Neural cell (in vitro differentiated cells): ENCODE results near the gene KRT7. TPM values are rescaled to one million over a fixed set of nuclear protein-coding genes. Genes with fewer than 3 reads are reported as not detected.

Source experiments
- H2AFZ ChIP-seq: fragments of 200-600, 300-800 bp; sonication (generic), shearing (Covaris generic); 2 replicates; pipeline ENCODE4 v1.6.0; 2014; ENCODE audit warnings: low read depth, mild to moderate bottlenecking, antibody characterized with exemption, low read length, moderate library complexity
- H3F3A ChIP-seq: fragments of 200-600 bp; shearing (Covaris generic); 2 replicates; pipeline ENCODE4 v1.6.1; 2016; ENCODE audit warnings: mild to moderate bottlenecking, moderate library complexity, mixed read lengths, antibody characterized with exemption, low read length; ENCODE audit not compliant: insufficient read depth, poor library complexity, severe bottlenecking
- H3K27ac ChIP-seq: fragments of 200-600, 300-800 bp; sonication (generic), shearing (Covaris generic); 2 replicates; pipeline ENCODE4 v1.5.1; 2014; ENCODE audit warnings: mild to moderate bottlenecking, low read length, moderate library complexity
- H3K27me3 ChIP-seq: fragments of 300-800, 200-600 bp; sonication (generic), shearing (Covaris generic); 2 replicates; pipeline ENCODE4 v1.6.0; 2014; ENCODE audit warnings: mild to moderate bottlenecking, low read depth, low read length, moderate library complexity; ENCODE audit not compliant: insufficient read depth
- H3K36me3 ChIP-seq: fragments of 300-800, 200-600 bp; sonication (generic), shearing (Covaris generic); 2 replicates; pipeline ENCODE4 v1.5.1; 2014; ENCODE audit warnings: mild to moderate bottlenecking, antibody characterized with exemption, low read length, moderate library complexity; ENCODE audit not compliant: insufficient read depth
- H3K4me2 ChIP-seq: fragments of 300-800, 200-600 bp; sonication (generic), shearing (Covaris generic); 2 replicates; pipeline ENCODE4 v1.6.0; 2014; ENCODE audit warnings: mild to moderate bottlenecking, low read length
- H3K4me3 ChIP-seq: fragments of 300-800, 200-600 bp; sonication (generic), shearing (Covaris generic); 2 replicates; pipeline ENCODE4 v1.5.1; 2014; ENCODE audit warnings: mild to moderate bottlenecking, low read length, moderate library complexity
- H3K79me2 ChIP-seq: fragments of 200-600 bp; shearing (Covaris generic); replicated peaks from 2 replicates; pipeline ENCODE4 v1.6.0; 2014; ENCODE audit warnings: mild to moderate bottlenecking, low read length, moderate library complexity; ENCODE audit not compliant: insufficient read depth
- H3K9ac ChIP-seq: fragments of 300-800, 200-600 bp; sonication (generic), shearing (Covaris generic); 2 replicates; pipeline ENCODE4 v1.6.1; 2016; ENCODE audit warnings: mild to moderate bottlenecking, low read length, mixed read lengths
- H3K9me2 ChIP-seq: fragments of 200-600 bp; shearing (Covaris generic); 2 replicates; pipeline ENCODE4 v1.6.1; 2016; ENCODE audit warnings: mild to moderate bottlenecking, low read length, mixed read lengths; ENCODE audit not compliant: insufficient read depth
- H3K9me3 ChIP-seq: fragments of 200-600, 300-800 bp; sonication (generic), shearing (Covaris generic); 2 replicates; pipeline ENCODE4 v1.6.1; 2016; ENCODE audit warnings: mild to moderate bottlenecking, mixed run types, low read length, moderate library complexity, mixed read lengths
- H4K20me1 ChIP-seq: fragments of 200-600 bp; shearing (Covaris generic); 2 replicates; pipeline ENCODE4 v1.6.1; 2016; ENCODE audit warnings: mild to moderate bottlenecking, mixed run types; ENCODE audit not compliant: insufficient read depth
- EP300 ChIP-seq: fragments of 450-650 bp; conservative IDR thresholded peaks from 2 replicates; pipeline ENCODE4 v1.6.1; 2014; ENCODE audit warnings: antibody characterized with exemption, mild to moderate bottlenecking, moderate library complexity; ENCODE audit not compliant: poor library complexity, severe bottlenecking
- EZH2 ChIP-seq: fragments of 200-600, 300-800 bp; shearing (Covaris generic), sonication (generic); IDR thresholded peaks from 2 replicates; pipeline ENCODE4 v1.6.1; 2014; ENCODE audit warnings: antibody characterized with exemption, low read length, borderline replicate concordance, mild to moderate bottlenecking; ENCODE audit not compliant: insufficient read depth, poor library complexity, severe bottlenecking
- MXI1 ChIP-seq: fragments of 450-650 bp; conservative IDR thresholded peaks from 2 replicates; pipeline ENCODE4 v1.6.1; 2014; ENCODE audit warnings: antibody characterized with exemption, mild to moderate bottlenecking; ENCODE audit not compliant: poor library complexity, severe bottlenecking
- POLR2AphosphoS5 ChIP-seq: IDR thresholded peaks from 2 replicates; pipeline ENCODE4 v1.6.1; 2012
- RAD21 ChIP-seq: fragments of 450-650 bp; conservative IDR thresholded peaks from 2 replicates; pipeline ENCODE4 v1.6.1; 2014; ENCODE audit warnings: antibody characterized with exemption, mild to moderate bottlenecking, moderate library complexity
- SMC3 ChIP-seq: fragments of 450-650 bp; conservative IDR thresholded peaks from 2 replicates; pipeline ENCODE4 v1.6.1; 2014; ENCODE audit warnings: antibody characterized with exemption, mild to moderate bottlenecking, moderate library complexity; ENCODE audit not compliant: poor library complexity
- TAF1 ChIP-seq: IDR thresholded peaks from 2 replicates; pipeline ENCODE4 v1.6.1; 2012; ENCODE audit warnings: low read depth
- polyA plus RNA-seq: library from polyadenylated mRNA; depleted of rRNA; stranded (reverse); fragments of >200 nt; gene quantifications from 2 replicates; pipeline ENCODE4 v1.2.3, GENCODE V29; 2014
- TF ChIP-seq, protein P1 (sequence below): fragments of 450-650 bp; IDR thresholded peaks from 2 replicates; pipeline ENCODE4 v1.5.1; 2014; ENCODE audit warnings: antibody characterized with exemption, mild to moderate bottlenecking, moderate library complexity; ENCODE audit not compliant: poor library complexity, severe bottlenecking
- TF ChIP-seq, protein P2 (sequence below): IDR thresholded peaks from 2 replicates; pipeline ENCODE4 v1.6.1; 2012; ENCODE audit warnings: borderline replicate concordance

Gene KRT7
- polyA plus RNA-seq, 1 donor from 2014 or later = not detected

DNA sequence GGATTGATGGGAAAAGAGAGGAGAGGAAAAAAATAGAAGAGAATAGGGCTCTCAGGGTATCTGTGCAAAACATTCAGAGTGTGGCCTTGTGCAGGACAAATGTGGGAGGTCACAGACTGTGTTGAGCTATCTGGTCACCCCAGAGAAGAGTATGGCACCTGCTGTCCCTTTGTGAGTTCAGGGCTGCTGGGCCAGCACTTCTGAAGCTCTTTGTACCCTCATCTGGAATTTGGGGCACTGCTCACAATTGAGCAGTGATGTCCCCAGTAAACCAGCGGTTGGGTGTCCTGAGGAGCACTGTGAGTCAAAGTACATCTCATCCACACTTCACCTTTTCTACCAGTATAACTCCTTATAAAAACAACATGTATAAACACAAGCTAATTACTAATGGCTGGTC, 60.9 kb downstream of the KRT7 start:
- Histone ChIP-seq H3K27ac (no peak overlapping the region), H3K36me3 (no peaks in the 10 kb centered on the region)

DNA sequence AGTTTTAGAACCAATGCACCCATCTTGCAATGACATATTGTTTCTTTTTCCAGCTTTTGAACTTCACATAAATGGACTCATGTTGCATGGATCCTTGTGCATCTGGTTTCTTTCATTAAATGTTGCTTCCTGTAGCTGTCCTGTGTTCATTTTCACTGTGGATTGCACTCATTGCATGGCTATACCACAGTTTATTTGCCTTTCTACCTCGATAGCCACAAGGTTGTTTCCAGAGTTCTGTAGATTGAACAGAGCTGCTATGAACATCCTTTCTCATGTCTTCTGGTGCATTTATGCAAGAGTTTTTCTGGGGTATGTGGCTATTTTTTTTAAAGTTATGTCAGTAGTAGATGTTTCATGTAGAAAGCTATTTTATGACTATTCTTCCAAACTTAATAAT, 61.8 kb downstream of the KRT7 start:
- Histone ChIP-seq H4K20me1 (no peaks in the 10 kb centered on the region), H3K4me2 (no peak overlapping the region), H3K36me3 (no peaks in the 10 kb centered on the region), H3K27ac (no peak overlapping the region), H3K9ac (no peak overlapping the region), H2AFZ (no peak overlapping the region), H3K27me3 (no peaks in the 10 kb centered on the region), H3K79me2 (no peaks in the 10 kb centered on the region), H3K9me3 (no peaks in the 10 kb centered on the region), H3F3A (no peaks in the 10 kb centered on the region), H3K9me2 (no peaks in the 10 kb centered on the region), H3K4me3 (no peak overlapping the region)
- TF ChIP-seq RAD21 = no peak
- TF ChIP-seq MXI1 = no peak
- TF ChIP-seq, protein P1, sequence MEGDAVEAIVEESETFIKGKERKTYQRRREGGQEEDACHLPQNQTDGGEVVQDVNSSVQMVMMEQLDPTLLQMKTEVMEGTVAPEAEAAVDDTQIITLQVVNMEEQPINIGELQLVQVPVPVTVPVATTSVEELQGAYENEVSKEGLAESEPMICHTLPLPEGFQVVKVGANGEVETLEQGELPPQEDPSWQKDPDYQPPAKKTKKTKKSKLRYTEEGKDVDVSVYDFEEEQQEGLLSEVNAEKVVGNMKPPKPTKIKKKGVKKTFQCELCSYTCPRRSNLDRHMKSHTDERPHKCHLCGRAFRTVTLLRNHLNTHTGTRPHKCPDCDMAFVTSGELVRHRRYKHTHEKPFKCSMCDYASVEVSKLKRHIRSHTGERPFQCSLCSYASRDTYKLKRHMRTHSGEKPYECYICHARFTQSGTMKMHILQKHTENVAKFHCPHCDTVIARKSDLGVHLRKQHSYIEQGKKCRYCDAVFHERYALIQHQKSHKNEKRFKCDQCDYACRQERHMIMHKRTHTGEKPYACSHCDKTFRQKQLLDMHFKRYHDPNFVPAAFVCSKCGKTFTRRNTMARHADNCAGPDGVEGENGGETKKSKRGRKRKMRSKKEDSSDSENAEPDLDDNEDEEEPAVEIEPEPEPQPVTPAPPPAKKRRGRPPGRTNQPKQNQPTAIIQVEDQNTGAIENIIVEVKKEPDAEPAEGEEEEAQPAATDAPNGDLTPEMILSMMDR = no peak
- no peak for TF ChIP-seq POLR2AphosphoS5
- TF ChIP-seq, protein P2, sequence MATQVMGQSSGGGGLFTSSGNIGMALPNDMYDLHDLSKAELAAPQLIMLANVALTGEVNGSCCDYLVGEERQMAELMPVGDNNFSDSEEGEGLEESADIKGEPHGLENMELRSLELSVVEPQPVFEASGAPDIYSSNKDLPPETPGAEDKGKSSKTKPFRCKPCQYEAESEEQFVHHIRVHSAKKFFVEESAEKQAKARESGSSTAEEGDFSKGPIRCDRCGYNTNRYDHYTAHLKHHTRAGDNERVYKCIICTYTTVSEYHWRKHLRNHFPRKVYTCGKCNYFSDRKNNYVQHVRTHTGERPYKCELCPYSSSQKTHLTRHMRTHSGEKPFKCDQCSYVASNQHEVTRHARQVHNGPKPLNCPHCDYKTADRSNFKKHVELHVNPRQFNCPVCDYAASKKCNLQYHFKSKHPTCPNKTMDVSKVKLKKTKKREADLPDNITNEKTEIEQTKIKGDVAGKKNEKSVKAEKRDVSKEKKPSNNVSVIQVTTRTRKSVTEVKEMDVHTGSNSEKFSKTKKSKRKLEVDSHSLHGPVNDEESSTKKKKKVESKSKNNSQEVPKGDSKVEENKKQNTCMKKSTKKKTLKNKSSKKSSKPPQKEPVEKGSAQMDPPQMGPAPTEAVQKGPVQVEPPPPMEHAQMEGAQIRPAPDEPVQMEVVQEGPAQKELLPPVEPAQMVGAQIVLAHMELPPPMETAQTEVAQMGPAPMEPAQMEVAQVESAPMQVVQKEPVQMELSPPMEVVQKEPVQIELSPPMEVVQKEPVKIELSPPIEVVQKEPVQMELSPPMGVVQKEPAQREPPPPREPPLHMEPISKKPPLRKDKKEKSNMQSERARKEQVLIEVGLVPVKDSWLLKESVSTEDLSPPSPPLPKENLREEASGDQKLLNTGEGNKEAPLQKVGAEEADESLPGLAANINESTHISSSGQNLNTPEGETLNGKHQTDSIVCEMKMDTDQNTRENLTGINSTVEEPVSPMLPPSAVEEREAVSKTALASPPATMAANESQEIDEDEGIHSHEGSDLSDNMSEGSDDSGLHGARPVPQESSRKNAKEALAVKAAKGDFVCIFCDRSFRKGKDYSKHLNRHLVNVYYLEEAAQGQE = no peak
- TF ChIP-seq EZH2 = no peak
- TF ChIP-seq SMC3 = no peak
- TF ChIP-seq EP300 = no peak
- TF ChIP-seq TAF1 = no peak

More for the DNA sequence above, 60.9 kb downstream of the KRT7 start:
- Histone ChIP-seq H3K79me2 (no peaks in the 10 kb centered on the region), H3K9me3 (no peaks in the 10 kb centered on the region), H4K20me1 (no peaks in the 10 kb centered on the region), H3K9ac (no peak overlapping the region), H3K9me2 (no peaks in the 10 kb centered on the region), H3F3A (no peaks in the 10 kb centered on the region), H3K4me2 (no peak overlapping the region), H3K27me3 (no peaks in the 10 kb centered on the region), H2AFZ (no peak overlapping the region), H3K4me3 (no peak overlapping the region)
- TF ChIP-seq, protein P2 = no peak
- TF ChIP-seq TAF1 (no peak), RAD21 (no peak), EZH2 (no peak)
- TF ChIP-seq, protein P1 = no peak
